ENCODE results near the gene KDM7A.
"Not testable (repeated sequence)": the region's sequence is repeated elsewhere in the genome, so short reads cannot be mapped to it uniquely, and the experiment has no call there.

KDM7A gene

GRCh38 chr7:140156460-140157080 lies 20.2 kb downstream of the KDM7A start:
- DNase-seq = no peak

- no peak for DNase-seq
These were observed 21.4 kb downstream of the KDM7A start for GRCh38 chr7:140155428-140155827.

- DNase-seq = no peak
These were observed 23.1 kb downstream of the KDM7A start for GRCh38 chr7:140153666-140154161.

GRCh38 chr7:140146574-140146973 lies 30.2 kb downstream of the KDM7A start:
- no peak for DNase-seq

GRCh38 chr7:140145709-140146108 lies 31.1 kb downstream of the KDM7A start:
- DNase-seq = no peak

- DNase-seq = no peak
These were observed 32.0 kb downstream of the KDM7A start for GRCh38 chr7:140144821-140145220.

GRCh38 chr7:140143997-140144396 lies 32.8 kb downstream of the KDM7A start:
- no peak for DNase-seq

- no peak for DNase-seq
These were observed 34.8 kb downstream of the KDM7A start for GRCh38 chr7:140142031-140142430.

GRCh38 chr7:140141256-140141655 lies 35.5 kb downstream of the KDM7A start:
- DNase-seq = no peak

GRCh38 chr7:140137078-140137477 lies 39.7 kb downstream of the KDM7A start:
- no peak for DNase-seq

- no peak for DNase-seq
These were observed 40.7 kb downstream of the KDM7A start for GRCh38 chr7:140136073-140136472.

GRCh38 chr7:140134039-140134438 lies 42.7 kb downstream of the KDM7A start:
- no peak for DNase-seq

GRCh38 chr7:140127360-140128127 lies 49.2 kb downstream of the KDM7A start:
- DNase-seq = no peak

GRCh38 chr7:140126435-140127034 lies 50.2 kb downstream of the KDM7A start:
- no peak for DNase-seq

- no peak for DNase-seq
These were observed 53.8 kb downstream of the KDM7A start for GRCh38 chr7:140122965-140123364.

GRCh38 chr7:140121326-140121725 lies 55.5 kb downstream of the KDM7A start:
- DNase-seq = no peak

- DNase-seq = not testable (repeated sequence)
These were observed 62.0 kb downstream of the KDM7A start for GRCh38 chr7:140114817-140115216.

- not testable (repeated sequence) for DNase-seq
These were observed 68.0 kb downstream of the KDM7A start for GRCh38 chr7:140108777-140109176.

GRCh38 chr7:140096459-140096858 lies 80.3 kb downstream of the KDM7A start:
- no peak for DNase-seq

GRCh38 chr7:140093375-140093774 lies 83.4 kb downstream of the KDM7A start:
- no peak for DNase-seq

GRCh38 chr7:140085447-140085846 lies 91.3 kb downstream of the KDM7A start:
- DNase-seq = no peak

- DNase-seq = no peak
These were observed 91.8 kb downstream of the KDM7A start for GRCh38 chr7:140084972-140085371.

GRCh38 chr7:140084142-140084655 lies 92.6 kb downstream of the KDM7A start:
- DNase-seq = no peak

GRCh38 chr7:140082770-140083169 lies 94.0 kb downstream of the KDM7A start:
- DNase-seq = no peak

Data from cerebellar nuclear complex (tissue), 1 donor.